Panc1 (cell line): ENCODE results near the gene WNT9A. TPM values are rescaled to one million over a fixed set of nuclear protein-coding genes. Genes with fewer than 3 reads are reported as not detected.

ENCODE experiments used
- ATAC-seq: fragments of 200-7000 bp; cut with Tn5 transposase; 2 replicates; pipeline ENCODE4 v1.9.1; 2020; ENCODE audit warnings: mild to moderate bottlenecking, moderate library complexity
- BruUV-seq: library from RNA; stranded (reverse); fragments of 400-500 nt; replicated peaks from 2 replicates; lab custom pipeline; 2021; lab: Mats Ljungman, UMichigan
- CTCF ChIA-PET: fragments of 300-600 bp; sonication (Branson Sonifier 250); formaldehyde crosslinking; loops from one replicate; lab custom pipeline; 2022; ENCODE audit warnings: antibody characterized with exemption; lab: Charles Lee
- POLR2A ChIA-PET: fragments of 300-600 bp; sonication (Branson Sonifier 250); formaldehyde crosslinking; loops from one replicate; lab custom pipeline; 2022; ENCODE audit warnings: antibody characterized with exemption; lab: Charles Lee
- DNase-seq: peaks from one replicate; pipeline ENCODE4 v3.0.0-alpha.2; 2010; ENCODE audit warnings: low read depth, low spot score
- H3K27ac ChIP-seq: 2 replicates; pipeline ENCODE4 v1.5.1; 2011; ENCODE audit warnings: mild to moderate bottlenecking, low read length, inconsistent platforms
- H3K27me3 ChIP-seq: fragments of 200-500 bp; sonication (Bioruptor generic); 2 replicates; pipeline ENCODE4 v1.6.0; 2014; ENCODE audit warnings: low read length, inconsistent platforms; ENCODE audit not compliant: control insufficient read depth, insufficient read depth
- H3K36me3 ChIP-seq: fragments of 200-500 bp; sonication (Bioruptor generic); 2 replicates; pipeline ENCODE4 v1.5.1; 2014; ENCODE audit warnings: inconsistent platforms, mild to moderate bottlenecking, low read length, moderate library complexity; ENCODE audit not compliant: control insufficient read depth, insufficient read depth
- H3K4me1 ChIP-seq: 2 replicates; pipeline ENCODE4 v1.5.1; 2011; ENCODE audit warnings: inconsistent platforms, mild to moderate bottlenecking, low read length, moderate library complexity; ENCODE audit not compliant: control insufficient read depth, insufficient read depth
- H3K4me3 ChIP-seq, 2 experiments: 2 replicates each; pipeline ENCODE4 v1.5.1; 2011 to 2012; ENCODE audit warnings: low read depth in 2 of 2, low read length in 2 of 2, mild to moderate bottlenecking in 2 of 2, inconsistent platforms in 1 of 2, moderate library complexity in 1 of 2
- H3K9me3 ChIP-seq: fragments of 200-500 bp; sonication (Bioruptor generic); 2 replicates; pipeline ENCODE4 v1.5.1; 2014; ENCODE audit warnings: low read depth, mild to moderate bottlenecking, inconsistent platforms, low read length, moderate library complexity; ENCODE audit not compliant: control insufficient read depth, insufficient read depth
- POLR2AphosphoS5 ChIP-seq: IDR thresholded peaks from 2 replicates; pipeline ENCODE4 v1.6.1; 2012; ENCODE audit warnings: mild to moderate bottlenecking, low read depth, low read length, moderate library complexity
- SIN3A ChIP-seq: IDR thresholded peaks from 2 replicates; pipeline ENCODE4 v1.6.1; 2012; ENCODE audit warnings: low read depth, mild to moderate bottlenecking, low read length, moderate library complexity, borderline replicate concordance; ENCODE audit not compliant: insufficient read depth
- TCF7L2 ChIP-seq: IDR thresholded peaks from 2 replicates; pipeline ENCODE4 v1.6.1; 2011; ENCODE audit warnings: mild to moderate bottlenecking, low read depth, low read length, inconsistent platforms
- in situ Hi-C: cut with HindIII; loops from 2 replicates; pipeline ENCODE4 v1.10.0; 2016; ENCODE audit warnings: low sequenced_read_pairs, low pct_unique_long_range_greater_than_20kb
- intact Hi-C: fragments of 100-400 bp; cut with micrococcal nuclease; formaldehyde crosslinking; loops from one replicate; pipeline ENCODE4 v1.10.0; 2022; ENCODE audit not compliant: unreplicated experiment
- total RNA-seq: library from RNA; stranded (reverse); gene quantifications from one replicate; pipeline ENCODE4 v1.2.1, GENCODE V29; 2021; ENCODE audit not compliant: unreplicated experiment
- TF ChIP-seq, protein P1 (sequence below): fragments of 450-650 bp; IDR thresholded peaks from 2 replicates; pipeline ENCODE4 v1.5.1; 2017; ENCODE audit warnings: mild to moderate bottlenecking
- TF ChIP-seq, protein P2 (sequence below), 2 experiments: IDR thresholded peaks; 2 replicates each; pipeline ENCODE4 v1.6.1; 2011 to 2012; ENCODE audit warnings: low read depth in 2 of 2, control low read depth in 1 of 2, low read length in 1 of 2, mild to moderate bottlenecking in 1 of 2, moderate library complexity in 1 of 2; ENCODE audit not compliant: insufficient read depth in 1 of 2

WNT9A gene
- total RNA-seq, 1 experiment from 2014 or later, result 26.5 TPM

DNA sequence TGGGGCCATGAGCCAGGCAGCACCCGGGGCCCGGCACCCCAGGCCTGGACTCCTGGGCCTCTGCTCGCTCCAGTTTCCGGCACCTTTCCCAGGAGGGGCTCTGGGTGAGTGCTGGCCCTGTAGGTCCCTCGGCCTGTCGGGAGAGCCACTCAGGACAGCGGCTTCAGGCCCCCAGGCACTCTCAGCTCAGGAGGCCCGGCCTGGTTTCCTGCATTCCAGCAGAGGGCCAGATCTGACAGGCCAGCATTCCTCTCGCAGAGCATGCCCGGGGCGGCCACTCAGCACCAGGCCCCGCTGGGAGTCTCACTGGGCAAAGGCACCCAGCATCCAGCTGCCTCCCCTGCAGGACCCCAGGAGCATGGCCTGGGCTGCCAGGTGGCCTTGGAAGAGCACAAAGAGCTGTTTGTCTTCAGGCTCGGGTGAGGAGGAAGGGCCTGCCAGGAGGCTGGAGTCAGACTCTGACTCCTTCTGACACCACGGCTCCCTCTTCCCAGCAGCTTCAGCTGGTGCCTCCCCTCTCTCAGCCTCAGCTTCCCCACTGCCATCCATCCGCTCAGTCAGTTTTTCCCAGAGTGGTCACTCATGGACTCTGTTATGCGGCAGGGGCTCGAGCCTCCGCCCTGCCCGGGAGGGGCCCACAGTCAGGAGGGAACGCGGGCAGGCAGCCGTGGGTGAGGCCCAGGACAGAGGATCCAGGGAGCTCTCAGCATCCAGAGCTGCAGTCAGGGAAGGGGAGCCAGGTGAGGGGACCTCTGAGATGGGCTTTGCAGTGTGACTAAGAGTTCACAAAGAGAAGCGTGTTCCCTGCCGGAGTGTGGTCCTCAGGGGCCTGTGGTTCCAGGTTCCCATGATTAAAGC is 51.7 kb downstream of the WNT9A start:
- Histone ChIP-seq H3K4me1 (peaks cover 38% of the 10 kb centered on the region), H3K9me3 (no peaks in the 10 kb centered on the region), H3K27ac (peak overlapping the region; percentile 57), H3K4me3 (no peak overlapping the region), H3K36me3 (no peaks in the 10 kb centered on the region), H3K27me3 (no peaks in the 10 kb centered on the region)
- POLR2A ChIA-PET, result no interaction called here
- CTCF ChIA-PET, result interaction anchor here (0.6 kb wide), 2 partner anchors 77 to 108 kb away, joined by 10 read pairs; no protein-coding TSS in a partner anchor
- intact Hi-C loops (no loop called here), in situ Hi-C loops (no loop called here)
- TF ChIP-seq POLR2AphosphoS5 (no peak), SIN3A (no peak), TCF7L2 (no peak)
- TF ChIP-seq, protein P1, sequence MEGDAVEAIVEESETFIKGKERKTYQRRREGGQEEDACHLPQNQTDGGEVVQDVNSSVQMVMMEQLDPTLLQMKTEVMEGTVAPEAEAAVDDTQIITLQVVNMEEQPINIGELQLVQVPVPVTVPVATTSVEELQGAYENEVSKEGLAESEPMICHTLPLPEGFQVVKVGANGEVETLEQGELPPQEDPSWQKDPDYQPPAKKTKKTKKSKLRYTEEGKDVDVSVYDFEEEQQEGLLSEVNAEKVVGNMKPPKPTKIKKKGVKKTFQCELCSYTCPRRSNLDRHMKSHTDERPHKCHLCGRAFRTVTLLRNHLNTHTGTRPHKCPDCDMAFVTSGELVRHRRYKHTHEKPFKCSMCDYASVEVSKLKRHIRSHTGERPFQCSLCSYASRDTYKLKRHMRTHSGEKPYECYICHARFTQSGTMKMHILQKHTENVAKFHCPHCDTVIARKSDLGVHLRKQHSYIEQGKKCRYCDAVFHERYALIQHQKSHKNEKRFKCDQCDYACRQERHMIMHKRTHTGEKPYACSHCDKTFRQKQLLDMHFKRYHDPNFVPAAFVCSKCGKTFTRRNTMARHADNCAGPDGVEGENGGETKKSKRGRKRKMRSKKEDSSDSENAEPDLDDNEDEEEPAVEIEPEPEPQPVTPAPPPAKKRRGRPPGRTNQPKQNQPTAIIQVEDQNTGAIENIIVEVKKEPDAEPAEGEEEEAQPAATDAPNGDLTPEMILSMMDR, result no peak
- ATAC-seq (peak; percentile 71), DNase-seq (no peak)
- no TSS peak for BruUV-seq

DNA sequence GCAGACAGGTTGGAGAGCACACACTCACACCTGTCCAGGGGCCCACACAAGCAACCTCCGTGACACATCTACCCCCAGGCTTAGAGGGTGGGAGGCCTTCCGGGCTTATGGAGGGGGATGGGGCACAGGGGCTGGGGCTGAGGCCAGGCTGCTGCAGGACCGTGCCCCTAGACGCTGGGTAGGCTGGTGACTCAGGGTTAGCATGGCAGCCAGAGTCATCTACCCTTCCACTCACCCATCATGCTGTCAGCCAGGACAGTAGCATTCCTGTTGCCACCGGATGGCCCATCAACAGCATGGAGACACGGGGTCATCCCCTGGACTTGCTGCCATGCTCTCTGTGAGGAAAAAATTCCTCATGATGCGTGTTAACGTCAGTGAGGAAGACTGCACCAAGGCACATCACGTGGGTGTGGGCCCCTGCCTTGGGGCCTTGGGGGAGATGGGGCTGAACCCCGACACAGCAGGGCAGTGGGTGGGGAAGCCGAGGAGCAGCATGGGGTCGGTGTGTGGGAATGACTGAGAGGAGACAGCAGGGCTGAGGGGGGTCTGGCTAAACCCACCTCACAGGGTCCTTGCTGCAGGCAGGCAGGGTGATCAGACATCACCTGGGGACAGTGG is 52.8 kb downstream of the WNT9A start:
- intact Hi-C loops (no loop called here), in situ Hi-C loops (no loop called here)
- Histone ChIP-seq H3K27me3 (no peaks in the 10 kb centered on the region), H3K9me3 (no peaks in the 10 kb centered on the region), H3K4me3 (no peak overlapping the region), H3K4me1 (peaks cover 40% of the 10 kb centered on the region), H3K27ac (no peak overlapping the region; the same call in 1 of the 2 replicates), H3K36me3 (no peaks in the 10 kb centered on the region)
- CTCF ChIA-PET, result no interaction called here
- ATAC-seq (no peak), DNase-seq (no peak)
- POLR2A ChIA-PET, result no interaction called here
- BruUV-seq, result no TSS peak
- TF ChIP-seq TCF7L2 (no peak), SIN3A (no peak)
- TF ChIP-seq, protein P2, sequence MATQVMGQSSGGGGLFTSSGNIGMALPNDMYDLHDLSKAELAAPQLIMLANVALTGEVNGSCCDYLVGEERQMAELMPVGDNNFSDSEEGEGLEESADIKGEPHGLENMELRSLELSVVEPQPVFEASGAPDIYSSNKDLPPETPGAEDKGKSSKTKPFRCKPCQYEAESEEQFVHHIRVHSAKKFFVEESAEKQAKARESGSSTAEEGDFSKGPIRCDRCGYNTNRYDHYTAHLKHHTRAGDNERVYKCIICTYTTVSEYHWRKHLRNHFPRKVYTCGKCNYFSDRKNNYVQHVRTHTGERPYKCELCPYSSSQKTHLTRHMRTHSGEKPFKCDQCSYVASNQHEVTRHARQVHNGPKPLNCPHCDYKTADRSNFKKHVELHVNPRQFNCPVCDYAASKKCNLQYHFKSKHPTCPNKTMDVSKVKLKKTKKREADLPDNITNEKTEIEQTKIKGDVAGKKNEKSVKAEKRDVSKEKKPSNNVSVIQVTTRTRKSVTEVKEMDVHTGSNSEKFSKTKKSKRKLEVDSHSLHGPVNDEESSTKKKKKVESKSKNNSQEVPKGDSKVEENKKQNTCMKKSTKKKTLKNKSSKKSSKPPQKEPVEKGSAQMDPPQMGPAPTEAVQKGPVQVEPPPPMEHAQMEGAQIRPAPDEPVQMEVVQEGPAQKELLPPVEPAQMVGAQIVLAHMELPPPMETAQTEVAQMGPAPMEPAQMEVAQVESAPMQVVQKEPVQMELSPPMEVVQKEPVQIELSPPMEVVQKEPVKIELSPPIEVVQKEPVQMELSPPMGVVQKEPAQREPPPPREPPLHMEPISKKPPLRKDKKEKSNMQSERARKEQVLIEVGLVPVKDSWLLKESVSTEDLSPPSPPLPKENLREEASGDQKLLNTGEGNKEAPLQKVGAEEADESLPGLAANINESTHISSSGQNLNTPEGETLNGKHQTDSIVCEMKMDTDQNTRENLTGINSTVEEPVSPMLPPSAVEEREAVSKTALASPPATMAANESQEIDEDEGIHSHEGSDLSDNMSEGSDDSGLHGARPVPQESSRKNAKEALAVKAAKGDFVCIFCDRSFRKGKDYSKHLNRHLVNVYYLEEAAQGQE (IDR thresholded peaks at IDR 0.05; ENCODE audit: insufficient read depth in 1 of 2, low read depth in 2 of 2, low read length in 1 of 2), result no peak
